ENCODE results near the gene SEL1L. TPM values are rescaled to one million over a fixed set of nuclear protein-coding genes. Genes with fewer than 3 reads are reported as not detected.

SEL1L gene
- total and polyA plus RNA-seq, 2 experiments from 2014 or later: 20.6 to 22.6 TPM

DNA sequence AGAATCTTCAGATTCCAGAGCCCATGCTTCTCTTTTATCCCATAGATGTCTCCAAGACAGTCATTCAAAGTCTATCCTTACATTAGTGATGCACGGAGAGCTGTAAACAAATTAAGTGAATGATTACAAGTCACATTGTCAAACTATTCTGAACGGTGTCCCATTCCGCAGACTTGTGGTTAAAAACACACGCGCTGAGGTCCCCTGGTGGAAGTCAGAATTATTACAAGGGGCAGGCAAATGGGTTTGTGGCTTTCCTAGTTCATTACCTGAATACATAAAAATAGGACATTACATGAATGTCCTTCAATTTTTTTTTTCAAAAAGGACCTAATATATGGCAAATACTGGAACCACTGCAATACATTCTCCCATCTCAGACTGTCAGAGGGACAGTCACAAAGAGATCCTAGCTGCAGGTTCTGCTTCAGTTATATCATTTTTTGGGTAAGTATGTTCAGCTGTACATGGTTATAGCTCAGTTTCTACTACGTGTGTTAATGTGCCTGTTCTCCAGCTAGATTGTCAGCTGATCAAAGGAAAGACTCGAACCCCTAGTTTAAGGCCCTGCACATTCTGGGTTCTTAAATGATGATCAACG lies 80.4 kb downstream of the SEL1L start:
- Histone ChIP-seq H3K4me1 (ENCODE audit: insufficient read depth) (peaks cover 15% of the 10 kb centered on the region; the same call in 1 of the 2 replicates), H3F3A (replicated peaks; ENCODE audit: low read depth) (0 out of 2 replicates have a peak, but pooled peaks cover 2% of the 10 kb centered on the region), H3K4me3 (no peak overlapping the region), H3K79me2 (replicated peaks; ENCODE audit: insufficient read depth) (no peaks in the 10 kb centered on the region), H3K27ac (ENCODE audit: low read depth) (no peak overlapping the region), H3K27me3 (ENCODE audit: insufficient read depth) (no peaks in the 10 kb centered on the region), H3K4me2 (peak overlapping the region; percentile 33; the same call in 1 of the 2 replicates), H3K36me3 (ENCODE audit: insufficient read depth) (no peaks in the 10 kb centered on the region), H2AFZ (peak overlapping the region; percentile 60), H4K20me1 (replicated peaks; ENCODE audit: insufficient read depth) (no peaks in the 10 kb centered on the region), H3K9me2 (ENCODE audit: insufficient read depth) (no peaks in the 10 kb centered on the region)
- Mint-ChIP-seq H3K4me1 (peaks cover 29% of the 10 kb centered on the region), H3K27me3 (ENCODE audit: insufficient read depth, low read depth, poor library complexity) (peaks cover 6% of the 10 kb centered on the region), H3K27ac (no peak overlapping the region), H3K36me3 (ENCODE audit: low read depth) (no peaks in the 10 kb centered on the region), H3K9me3 (no peaks in the 10 kb centered on the region; the same call in 2 of the 3 replicates), H3K4me3 (peak overlapping the region; percentile 35; the same call in 1 of the 3 replicates)
- TF ChIP-seq JUNB (IDR thresholded peaks at IDR 0.05; ENCODE audit: unreplicated experiment): no peak
- TF ChIP-seq, protein P1, sequence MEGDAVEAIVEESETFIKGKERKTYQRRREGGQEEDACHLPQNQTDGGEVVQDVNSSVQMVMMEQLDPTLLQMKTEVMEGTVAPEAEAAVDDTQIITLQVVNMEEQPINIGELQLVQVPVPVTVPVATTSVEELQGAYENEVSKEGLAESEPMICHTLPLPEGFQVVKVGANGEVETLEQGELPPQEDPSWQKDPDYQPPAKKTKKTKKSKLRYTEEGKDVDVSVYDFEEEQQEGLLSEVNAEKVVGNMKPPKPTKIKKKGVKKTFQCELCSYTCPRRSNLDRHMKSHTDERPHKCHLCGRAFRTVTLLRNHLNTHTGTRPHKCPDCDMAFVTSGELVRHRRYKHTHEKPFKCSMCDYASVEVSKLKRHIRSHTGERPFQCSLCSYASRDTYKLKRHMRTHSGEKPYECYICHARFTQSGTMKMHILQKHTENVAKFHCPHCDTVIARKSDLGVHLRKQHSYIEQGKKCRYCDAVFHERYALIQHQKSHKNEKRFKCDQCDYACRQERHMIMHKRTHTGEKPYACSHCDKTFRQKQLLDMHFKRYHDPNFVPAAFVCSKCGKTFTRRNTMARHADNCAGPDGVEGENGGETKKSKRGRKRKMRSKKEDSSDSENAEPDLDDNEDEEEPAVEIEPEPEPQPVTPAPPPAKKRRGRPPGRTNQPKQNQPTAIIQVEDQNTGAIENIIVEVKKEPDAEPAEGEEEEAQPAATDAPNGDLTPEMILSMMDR (conservative IDR thresholded peaks at IDR 0.05; ENCODE audit: low read depth in 2 of 2): peak; percentile 88 to 91
- 0 out of 2 replicates have a peak, but pooled peaks have one; percentile 1 for TF ChIP-seq CREB1 (CRISPR knock-in tag; IDR thresholded peaks at IDR 0.05; ENCODE audit: low read depth)
- TF ChIP-seq, protein P2, sequence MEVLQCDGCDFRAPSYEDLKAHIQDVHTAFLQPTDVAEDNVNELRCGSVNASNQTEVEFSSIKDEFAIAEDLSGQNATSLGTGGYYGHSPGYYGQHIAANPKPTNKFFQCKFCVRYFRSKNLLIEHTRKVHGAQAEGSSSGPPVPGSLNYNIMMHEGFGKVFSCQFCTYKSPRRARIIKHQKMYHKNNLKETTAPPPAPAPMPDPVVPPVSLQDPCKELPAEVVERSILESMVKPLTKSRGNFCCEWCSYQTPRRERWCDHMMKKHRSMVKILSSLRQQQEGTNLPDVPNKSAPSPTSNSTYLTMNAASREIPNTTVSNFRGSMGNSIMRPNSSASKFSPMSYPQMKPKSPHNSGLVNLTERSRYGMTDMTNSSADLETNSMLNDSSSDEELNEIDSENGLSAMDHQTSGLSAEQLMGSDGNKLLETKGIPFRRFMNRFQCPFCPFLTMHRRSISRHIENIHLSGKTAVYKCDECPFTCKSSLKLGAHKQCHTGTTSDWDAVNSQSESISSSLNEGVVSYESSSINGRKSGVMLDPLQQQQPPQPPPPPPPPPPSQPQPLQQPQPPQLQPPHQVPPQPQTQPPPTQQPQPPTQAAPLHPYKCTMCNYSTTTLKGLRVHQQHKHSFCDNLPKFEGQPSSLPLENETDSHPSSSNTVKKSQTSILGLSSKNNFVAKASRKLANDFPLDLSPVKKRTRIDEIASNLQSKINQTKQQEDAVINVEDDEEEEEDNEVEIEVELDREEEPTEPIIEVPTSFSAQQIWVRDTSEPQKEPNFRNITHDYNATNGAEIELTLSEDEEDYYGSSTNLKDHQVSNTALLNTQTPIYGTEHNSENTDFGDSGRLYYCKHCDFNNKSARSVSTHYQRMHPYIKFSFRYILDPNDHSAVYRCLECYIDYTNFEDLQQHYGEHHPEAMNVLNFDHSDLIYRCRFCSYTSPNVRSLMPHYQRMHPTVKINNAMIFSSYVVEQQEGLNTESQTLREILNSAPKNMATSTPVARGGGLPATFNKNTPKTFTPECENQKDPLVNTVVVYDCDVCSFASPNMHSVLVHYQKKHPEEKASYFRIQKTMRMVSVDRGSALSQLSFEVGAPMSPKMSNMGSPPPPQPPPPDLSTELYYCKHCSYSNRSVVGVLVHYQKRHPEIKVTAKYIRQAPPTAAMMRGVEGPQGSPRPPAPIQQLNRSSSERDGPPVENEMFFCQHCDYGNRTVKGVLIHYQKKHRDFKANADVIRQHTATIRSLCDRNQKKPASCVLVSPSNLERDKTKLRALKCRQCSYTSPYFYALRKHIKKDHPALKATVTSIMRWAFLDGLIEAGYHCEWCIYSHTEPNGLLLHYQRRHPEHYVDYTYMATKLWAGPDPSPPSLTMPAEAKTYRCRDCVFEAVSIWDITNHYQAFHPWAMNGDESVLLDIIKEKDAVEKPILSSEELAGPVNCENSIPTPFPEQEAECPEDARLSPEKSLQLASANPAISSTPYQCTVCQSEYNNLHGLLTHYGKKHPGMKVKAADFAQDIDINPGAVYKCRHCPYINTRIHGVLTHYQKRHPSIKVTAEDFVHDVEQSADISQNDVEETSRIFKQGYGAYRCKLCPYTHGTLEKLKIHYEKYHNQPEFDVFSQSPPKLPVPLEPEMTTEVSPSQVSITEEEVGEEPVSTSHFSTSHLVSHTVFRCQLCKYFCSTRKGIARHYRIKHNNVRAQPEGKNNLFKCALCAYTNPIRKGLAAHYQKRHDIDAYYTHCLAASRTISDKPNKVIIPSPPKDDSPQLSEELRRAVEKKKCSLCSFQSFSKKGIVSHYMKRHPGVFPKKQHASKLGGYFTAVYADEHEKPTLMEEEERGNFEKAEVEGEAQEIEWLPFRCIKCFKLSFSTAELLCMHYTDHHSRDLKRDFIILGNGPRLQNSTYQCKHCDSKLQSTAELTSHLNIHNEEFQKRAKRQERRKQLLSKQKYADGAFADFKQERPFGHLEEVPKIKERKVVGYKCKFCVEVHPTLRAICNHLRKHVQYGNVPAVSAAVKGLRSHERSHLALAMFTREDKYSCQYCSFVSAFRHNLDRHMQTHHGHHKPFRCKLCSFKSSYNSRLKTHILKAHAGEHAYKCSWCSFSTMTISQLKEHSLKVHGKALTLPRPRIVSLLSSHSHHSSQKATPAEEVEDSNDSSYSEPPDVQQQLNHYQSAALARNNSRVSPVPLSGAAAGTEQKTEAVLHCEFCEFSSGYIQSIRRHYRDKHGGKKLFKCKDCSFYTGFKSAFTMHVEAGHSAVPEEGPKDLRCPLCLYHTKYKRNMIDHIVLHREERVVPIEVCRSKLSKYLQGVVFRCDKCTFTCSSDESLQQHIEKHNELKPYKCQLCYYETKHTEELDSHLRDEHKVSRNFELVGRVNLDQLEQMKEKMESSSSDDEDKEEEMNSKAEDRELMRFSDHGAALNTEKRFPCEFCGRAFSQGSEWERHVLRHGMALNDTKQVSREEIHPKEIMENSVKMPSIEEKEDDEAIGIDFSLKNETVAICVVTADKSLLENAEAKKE (CRISPR knock-in tag; IDR thresholded peaks at IDR 0.05): no peak
- TF ChIP-seq, protein P3, sequence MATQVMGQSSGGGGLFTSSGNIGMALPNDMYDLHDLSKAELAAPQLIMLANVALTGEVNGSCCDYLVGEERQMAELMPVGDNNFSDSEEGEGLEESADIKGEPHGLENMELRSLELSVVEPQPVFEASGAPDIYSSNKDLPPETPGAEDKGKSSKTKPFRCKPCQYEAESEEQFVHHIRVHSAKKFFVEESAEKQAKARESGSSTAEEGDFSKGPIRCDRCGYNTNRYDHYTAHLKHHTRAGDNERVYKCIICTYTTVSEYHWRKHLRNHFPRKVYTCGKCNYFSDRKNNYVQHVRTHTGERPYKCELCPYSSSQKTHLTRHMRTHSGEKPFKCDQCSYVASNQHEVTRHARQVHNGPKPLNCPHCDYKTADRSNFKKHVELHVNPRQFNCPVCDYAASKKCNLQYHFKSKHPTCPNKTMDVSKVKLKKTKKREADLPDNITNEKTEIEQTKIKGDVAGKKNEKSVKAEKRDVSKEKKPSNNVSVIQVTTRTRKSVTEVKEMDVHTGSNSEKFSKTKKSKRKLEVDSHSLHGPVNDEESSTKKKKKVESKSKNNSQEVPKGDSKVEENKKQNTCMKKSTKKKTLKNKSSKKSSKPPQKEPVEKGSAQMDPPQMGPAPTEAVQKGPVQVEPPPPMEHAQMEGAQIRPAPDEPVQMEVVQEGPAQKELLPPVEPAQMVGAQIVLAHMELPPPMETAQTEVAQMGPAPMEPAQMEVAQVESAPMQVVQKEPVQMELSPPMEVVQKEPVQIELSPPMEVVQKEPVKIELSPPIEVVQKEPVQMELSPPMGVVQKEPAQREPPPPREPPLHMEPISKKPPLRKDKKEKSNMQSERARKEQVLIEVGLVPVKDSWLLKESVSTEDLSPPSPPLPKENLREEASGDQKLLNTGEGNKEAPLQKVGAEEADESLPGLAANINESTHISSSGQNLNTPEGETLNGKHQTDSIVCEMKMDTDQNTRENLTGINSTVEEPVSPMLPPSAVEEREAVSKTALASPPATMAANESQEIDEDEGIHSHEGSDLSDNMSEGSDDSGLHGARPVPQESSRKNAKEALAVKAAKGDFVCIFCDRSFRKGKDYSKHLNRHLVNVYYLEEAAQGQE (IDR thresholded peaks at IDR 0.05; ENCODE audit: unreplicated experiment): no peak
- TF ChIP-seq POLR2AphosphoS5 (IDR thresholded peaks at IDR 0.05; ENCODE audit: low read depth): no peak
- TF ChIP-seq NANOG (IDR thresholded peaks at IDR 0.05; ENCODE audit: borderline replicate concordance): no peak
- ATAC-seq: peak; percentile 60
- peak; percentile 79 for DNase-seq (ENCODE audit: low spot score)
